ENCODE data around the gene PCBP1.

GRCh38 chr2:70068119-70068518 lies 19.2 kb upstream of the PCBP1 start:
- TF ChIP-seq POLR2A (IDR thresholded peaks at IDR 0.05; ENCODE audit: low read depth, low read length) (no peak), POLR2AphosphoS5 (IDR thresholded peaks at IDR 0.05; ENCODE audit: low read depth, low read length) (no peak), TAF1 (IDR thresholded peaks at IDR 0.05; ENCODE audit: low read depth, low read length) (no peak), PAX5 (IDR thresholded peaks at IDR 0.05; ENCODE audit: insufficient read depth, low read length, severe bottlenecking) (no peak), POU2F2 (IDR thresholded peaks at IDR 0.05; ENCODE audit: low read depth, low read length) (no peak), SPI1 (IDR thresholded peaks at IDR 0.05; ENCODE audit: low read depth, low read length) (no peak)
